Smooth muscle cell of the brain vasculature (primary cell): Measurements from ENCODE around the gene HNRNPH3.
"Not testable (repeated sequence)": the region's sequence is repeated elsewhere in the genome, so short reads cannot be mapped to it uniquely, and the experiment has no call there.

Source experiments
- DNase-seq: peaks from one replicate; pipeline ENCODE4 v3.0.0-alpha.2; 2012; ENCODE audit warnings: low read depth, low spot score

The HNRNPH3 gene

GRCh38 chr10:68331455-68332258, at the start of gene HNRNPH3:
Gene HNRNPH3 (plus strand): TSS chr10:68332064. CDS start chr10:68337222, 5,158 bp downstream.
- peak; percentile 93 for DNase-seq

DNA sequence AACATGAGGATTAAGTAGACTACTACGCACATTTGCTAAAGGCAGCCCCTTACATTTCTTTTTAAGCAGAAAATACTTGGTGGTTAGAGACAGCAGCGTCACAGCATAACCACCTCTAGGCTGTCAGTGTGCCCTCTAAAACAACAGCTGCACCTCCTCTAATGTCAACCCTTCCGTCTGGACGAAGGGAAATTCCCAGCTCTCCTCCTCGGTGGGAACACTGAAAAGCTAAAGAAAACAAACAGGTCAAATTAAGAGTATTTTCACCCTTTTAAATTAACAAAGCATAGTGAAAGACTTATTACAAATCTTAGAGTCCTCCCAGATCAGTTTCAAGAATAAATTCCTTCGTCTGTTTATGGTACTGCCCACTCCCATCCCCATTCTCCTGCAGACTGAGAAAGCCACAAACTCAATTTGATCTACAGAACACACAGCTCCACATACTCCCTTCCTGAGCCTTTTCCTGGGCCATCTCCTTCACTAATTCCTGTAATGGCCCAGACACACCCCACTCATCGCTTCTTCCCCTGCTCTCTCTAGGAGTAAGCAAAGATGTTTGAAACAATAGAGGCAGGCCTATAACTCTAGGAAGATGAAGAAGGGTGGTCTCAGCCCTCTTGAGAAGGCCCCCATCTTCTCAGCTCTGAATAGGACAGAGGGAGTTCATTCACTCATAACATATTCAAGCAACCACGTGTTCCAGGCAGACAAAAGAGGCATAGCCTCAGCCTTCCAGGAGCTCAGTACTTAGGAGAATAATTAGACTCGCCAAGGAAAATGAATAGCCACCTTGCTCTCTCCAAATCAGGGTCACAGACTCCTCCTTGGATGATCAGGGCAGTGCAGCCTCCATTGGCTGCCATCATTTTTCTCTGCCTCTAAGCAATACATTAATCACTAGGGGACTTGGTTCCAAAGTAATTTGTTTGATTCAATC, 47.5 kb upstream of the HNRNPH3 start:
- no peak for DNase-seq

- DNase-seq: no peak
These were observed 43.1 kb upstream of the HNRNPH3 start for GRCh38 chr10:68288717-68289116.

- no peak for DNase-seq
These were observed 41.1 kb upstream of the HNRNPH3 start for GRCh38 chr10:68290736-68291135.

- DNase-seq: no peak
These were observed 34.8 kb upstream of the HNRNPH3 start for GRCh38 chr10:68296843-68297663.

- no peak for DNase-seq
These were observed 30.6 kb upstream of the HNRNPH3 start for GRCh38 chr10:68301301-68301700.

DNA sequence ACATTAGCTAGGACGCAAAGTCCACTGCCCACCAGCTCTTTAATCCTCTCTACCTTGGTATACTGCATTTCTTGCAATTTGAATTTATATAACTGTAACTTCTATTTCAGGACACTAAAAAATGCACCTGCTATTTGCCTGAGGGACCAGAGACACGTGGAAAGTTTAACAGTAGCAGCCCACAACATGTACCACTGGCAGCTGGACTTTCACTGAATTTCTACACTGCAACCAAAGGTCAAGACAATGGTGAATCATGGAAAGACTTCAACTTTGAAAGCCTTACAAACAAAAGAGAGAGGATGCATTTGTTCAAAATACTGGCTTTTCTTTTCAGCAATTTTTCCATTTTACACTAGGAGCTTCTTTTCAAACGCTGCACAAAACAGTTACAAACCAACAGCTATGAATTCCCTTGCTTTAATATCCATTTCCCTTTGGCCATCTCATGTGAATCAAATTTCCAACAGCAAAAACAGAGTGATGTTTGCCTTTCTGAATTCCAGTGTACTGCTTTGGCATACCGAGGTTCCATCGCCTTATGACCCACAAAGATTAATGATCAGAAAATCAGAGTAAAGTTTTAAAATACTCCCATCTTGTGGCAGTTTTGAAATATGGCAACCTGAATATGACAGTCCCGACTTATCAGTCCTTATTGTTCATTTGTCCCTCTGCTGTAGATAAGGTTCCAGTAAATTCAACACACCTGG, 29.9 kb upstream of the HNRNPH3 start:
- DNase-seq: peak; percentile 32

- no peak for DNase-seq
These were observed 29.4 kb upstream of the HNRNPH3 start for GRCh38 chr10:68302503-68302823.

DNA sequence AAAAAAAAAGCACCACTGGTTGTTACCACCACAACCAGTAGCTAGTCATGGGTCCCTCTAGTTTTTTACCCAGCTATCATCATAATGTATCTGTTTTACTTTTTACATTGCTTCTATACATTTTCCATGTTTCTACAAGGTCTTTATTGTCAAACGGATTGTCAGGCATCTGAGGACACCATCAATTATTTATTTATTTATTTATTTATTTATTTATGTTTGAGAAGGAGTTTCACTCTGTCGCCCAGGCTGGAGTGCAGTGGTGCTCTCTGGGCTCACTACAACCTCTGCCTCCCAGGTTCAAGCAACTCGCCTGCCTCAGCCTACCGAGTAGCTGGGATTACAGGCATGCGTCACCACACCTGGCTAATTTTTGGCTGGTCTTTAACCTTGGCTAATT, 29.0 kb upstream of the HNRNPH3 start:
- DNase-seq: no peak

DNA sequence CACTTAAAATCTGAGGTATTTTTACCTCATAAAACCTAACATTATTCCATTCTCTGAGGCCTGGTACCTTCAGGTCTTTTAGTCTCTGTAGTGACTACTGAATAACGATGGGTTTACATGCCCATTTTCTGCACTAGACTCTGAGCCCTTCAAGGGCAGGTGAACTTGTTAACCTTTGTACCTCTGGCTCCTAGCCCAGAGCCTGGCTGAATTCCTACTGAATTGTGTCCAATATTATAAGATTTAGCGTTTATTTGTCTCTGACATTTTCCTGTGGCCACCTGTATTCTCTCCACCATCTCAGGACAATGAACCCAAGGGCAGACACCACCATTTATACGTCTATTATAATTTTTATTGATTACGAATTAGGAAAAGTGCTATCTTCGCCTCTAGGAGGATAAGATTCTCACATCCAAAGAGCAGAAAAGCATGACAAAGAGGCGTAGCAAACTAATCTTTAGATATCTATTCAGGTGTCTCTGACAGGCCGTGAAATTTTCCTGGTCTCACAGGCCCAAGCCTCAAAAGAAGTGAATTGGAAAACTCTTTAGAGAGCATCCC, 27.9 kb upstream of the HNRNPH3 start:
- DNase-seq: no peak

GRCh38 chr10:68305854-68306253, 26.0 kb upstream of the HNRNPH3 start:
- no peak for DNase-seq

- no peak for DNase-seq
These were observed 21.3 kb upstream of the HNRNPH3 start for GRCh38 chr10:68310531-68310930.

GRCh38 chr10:68314930-68315329, 16.9 kb upstream of the HNRNPH3 start:
- not testable (repeated sequence) for DNase-seq

- DNase-seq: no peak
These were observed 16.3 kb upstream of the HNRNPH3 start for GRCh38 chr10:68315582-68315981.

GRCh38 chr10:68318331-68319059, 13.4 kb upstream of the HNRNPH3 start:
- DNase-seq: no peak

- DNase-seq: not testable (repeated sequence)
These were observed 7.5 kb upstream of the HNRNPH3 start for GRCh38 chr10:68324396-68324795.

DNA sequence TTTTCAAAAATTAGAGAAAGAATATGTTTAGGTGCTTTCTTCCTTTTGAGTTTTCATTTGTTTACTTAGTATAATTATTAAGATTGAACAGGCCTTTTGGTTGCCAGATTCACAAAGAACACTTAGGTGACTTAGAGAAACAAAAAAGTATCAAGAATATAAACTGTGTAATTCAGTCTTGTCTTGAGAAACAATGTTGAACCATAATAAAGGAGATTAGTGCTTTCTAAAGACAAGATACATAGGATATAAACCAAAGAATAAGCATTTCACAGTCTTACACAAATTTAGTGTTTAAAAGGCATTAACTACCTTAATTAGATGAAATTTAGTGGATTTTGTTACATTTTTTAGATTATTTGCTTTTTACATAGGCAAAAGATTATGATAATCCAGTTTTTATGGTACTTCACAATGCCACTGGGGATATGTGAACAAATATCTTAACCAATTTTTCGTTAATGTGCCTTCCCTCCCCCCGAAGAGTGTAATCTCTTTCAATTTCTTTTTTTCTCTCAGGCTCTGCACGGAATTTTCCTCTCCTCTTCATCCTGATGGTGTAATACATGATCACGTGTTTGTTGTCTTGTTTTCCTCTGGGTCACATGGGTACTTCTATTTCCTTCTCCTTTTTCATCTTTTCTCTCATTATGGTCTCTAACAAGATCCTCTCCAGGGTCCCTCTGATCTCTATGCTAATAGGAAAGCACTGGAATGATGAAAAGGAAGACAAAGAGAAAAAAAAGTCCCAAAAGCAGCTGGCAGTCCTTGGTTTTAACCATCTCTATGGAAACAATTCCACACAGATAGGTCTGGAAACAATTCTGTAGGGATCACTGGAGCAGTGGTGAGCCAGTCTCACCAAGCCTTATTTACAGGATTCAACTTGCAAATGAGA, 3.7 kb upstream of the HNRNPH3 start:
- DNase-seq: no peak

DNA sequence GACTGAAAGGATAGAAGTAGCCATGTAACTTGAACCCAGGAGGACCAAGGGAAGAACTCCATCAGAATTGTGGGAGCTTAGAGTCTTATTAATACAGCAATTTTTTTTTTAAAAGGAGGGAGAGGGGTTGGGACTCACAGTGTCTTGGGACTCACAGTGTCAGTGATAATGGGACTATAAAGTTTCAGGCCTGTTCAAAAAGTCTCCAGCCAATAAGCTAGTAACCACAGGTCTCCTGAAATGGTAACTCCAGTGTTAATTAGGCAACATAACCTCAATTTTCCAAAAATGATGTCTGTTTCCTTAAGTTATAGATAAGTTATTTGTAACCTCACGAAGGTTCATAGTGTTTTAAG, 2.4 kb upstream of the HNRNPH3 start:
- no peak for DNase-seq

DNA sequence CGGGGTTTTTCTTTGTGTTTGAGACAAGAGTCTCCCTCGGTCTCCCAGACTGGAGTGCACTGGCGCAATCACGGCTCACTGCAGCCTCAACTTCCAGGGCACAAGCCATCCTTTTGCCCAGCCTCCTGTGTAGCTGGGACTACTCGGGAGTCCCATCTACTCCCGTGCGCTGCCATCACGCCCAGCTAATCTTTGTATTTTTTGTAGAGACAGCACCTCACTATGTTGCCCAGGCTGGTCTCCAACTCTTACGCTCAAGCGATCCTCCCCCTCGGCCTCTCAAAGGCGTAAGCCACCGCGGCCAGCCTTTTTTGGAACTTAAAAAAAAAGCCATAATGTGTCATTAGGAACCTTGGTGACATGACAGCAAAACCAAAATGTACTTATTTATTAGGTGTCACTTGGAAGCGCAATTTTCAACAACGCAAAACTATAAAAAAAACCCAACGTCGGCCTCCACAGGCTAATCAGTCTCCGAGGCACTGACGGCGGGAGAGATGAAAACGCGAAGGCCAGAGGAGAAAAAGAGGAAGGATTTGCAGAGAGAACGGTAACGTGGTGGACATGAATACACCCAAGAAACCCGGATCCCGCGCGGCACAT, 911 bp upstream of the HNRNPH3 start:
- no peak for DNase-seq
